Muscle of back (tissue), 11 donors: ENCODE data around the gene EDAR. TPM values are rescaled to one million over a fixed set of nuclear protein-coding genes. Genes with fewer than 3 reads are reported as not detected.

Source experiments
- DNase-seq, 3 donors: peaks; one replicate each; pipeline versions ENCODE4 v3.0.0 to v3.0.0-alpha.2; 2013
- polyA plus RNA-seq, 10 donors: library from polyadenylated mRNA; unstranded; fragments of 120-200 nt; gene quantifications; one replicate each; pipeline ENCODE4 v1.2.1, GENCODE V29; 2013; ENCODE audit not compliant: insufficient read length in 10 of 10

The EDAR gene
- polyA plus RNA-seq, 10 donors = 0.07 to 2.7 (median 0.11) TPM; not detected in 1

DNA sequence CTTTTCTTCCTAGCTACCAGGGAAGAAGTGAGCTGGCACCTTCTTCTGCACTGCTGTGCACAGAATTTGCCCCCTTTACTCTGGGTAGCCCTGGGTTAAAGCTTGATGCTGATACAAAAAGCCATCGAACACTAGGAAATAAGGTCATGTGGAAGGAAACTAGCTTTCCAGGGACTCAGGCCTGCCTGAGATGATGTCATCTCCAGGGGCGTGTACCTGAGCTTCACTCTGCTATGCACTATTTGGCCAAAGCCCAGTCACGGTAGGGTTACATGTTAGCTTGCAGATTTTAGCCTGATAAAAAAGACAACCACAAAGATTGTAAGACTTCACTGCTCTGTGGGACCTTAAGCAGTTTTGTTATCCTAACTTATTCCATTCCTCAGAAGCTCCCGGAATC is 20.4 kb downstream of the EDAR start:
- DNase-seq = peak in 1 of 3 donors; percentile 19

DNA sequence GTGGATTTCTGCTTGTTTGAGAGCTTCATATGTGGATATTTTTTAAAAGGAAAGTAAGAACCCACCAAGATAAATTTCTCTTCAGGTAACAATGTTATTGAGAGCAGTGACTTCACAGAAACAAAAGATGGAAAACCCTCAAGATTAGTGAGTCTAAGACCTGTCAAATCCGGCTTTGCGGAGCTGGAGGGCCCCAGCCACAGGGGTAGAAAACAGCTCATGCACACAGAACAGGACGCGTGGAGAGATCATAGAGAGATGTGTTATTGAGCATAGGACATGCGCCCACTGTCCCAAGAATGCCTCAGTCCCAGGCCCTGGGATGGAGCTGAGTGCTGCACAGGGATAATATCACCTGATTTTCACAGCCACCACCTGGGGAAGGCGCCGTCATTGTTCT is 21.3 kb downstream of the EDAR start:
- no peak for DNase-seq

DNA sequence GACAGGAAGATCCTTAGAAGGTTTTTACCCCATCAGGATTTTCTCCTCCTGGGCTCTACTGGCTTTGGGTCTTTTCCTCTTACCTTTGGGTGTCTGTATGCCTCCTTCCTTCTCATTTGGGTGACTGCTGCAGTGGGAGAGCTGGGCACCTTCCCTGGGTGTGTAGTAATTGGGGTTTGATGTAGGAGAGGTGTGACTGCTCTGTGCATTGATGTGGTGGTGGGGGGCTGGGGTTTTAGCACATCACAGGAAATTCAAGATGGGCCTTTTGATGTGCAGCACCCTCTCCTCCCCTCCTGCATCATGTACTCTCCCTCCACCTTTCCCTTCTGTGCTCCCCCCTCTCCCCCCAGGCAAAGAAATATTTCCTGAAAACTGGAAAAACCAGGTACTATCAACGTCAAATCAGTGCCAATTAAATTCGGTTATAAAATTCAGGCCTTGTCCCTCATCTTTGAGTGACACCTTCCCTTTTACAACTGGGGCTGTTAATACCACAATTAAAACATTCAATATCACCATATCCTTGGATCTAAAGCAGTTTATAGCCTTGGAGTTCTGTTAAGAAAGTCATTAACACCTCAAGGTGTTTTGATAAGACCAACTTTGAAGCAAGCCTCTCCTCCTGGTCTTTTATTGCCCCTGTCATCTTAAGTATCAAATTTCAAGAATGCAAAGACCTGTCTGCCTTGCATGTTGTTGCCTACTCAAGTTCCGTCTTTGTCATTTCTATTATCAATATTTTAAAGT is 23.3 kb downstream of the EDAR start:
- no peak for DNase-seq

DNA sequence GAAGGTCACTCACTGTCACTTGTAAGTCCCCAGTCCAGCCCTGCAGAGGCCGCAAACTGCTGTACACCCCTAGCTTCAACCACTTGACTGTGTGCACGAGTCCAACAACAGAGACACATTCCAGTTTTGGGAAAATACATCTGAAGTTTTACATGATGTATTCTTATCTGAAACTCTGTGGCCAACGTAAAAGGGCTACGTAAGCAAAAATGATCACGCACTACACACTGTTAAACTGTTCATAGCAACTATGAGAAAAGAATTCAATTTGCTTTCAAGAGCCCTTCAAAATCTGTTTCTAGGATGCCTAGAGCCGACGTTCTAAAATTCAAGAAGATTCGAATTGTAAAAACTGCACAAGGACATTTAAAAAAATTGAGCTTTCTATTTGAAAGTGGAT is 26.0 kb downstream of the EDAR start:
- DNase-seq = no peak

DNA sequence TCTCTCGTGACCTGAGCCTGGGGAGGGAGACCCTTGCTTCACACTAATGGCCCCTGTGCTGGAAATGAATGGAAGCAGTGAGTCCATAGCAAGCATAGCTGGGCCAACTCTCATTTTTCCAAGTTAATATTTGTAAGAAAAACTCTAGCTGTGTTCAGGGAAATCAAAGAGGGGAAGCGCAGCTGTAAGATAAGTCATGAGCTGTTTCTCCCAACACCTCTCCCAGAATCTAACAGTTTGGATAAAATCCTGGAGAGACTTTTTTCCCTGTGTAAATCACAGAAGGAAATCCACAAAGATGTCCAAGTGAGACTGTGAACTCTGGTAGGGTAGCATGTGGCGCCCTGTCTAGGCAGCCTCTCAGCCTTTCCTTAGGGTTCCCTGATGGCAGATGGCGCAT is 27.2 kb downstream of the EDAR start:
- no peak for DNase-seq

DNA sequence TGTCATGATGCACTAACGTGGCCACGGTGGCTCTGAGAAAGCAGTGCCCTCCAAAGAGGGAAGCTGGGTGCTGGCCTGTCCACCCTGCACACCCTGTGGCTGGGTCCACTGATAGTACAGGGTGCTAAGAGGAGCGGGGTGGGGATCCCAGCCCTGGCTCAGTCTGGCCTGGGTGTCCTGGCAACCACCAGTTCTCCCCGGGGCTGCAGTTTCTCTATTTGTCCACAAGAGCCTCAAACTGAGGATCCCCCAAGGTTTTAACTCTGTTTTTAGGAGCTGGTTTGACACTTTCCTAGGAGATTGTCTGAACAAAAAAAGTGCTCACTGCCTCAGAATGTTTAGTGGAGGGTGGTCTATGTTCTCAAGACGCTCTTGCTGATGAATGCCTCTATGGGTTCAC is 29.0 kb downstream of the EDAR start:
- no peak for DNase-seq

DNA sequence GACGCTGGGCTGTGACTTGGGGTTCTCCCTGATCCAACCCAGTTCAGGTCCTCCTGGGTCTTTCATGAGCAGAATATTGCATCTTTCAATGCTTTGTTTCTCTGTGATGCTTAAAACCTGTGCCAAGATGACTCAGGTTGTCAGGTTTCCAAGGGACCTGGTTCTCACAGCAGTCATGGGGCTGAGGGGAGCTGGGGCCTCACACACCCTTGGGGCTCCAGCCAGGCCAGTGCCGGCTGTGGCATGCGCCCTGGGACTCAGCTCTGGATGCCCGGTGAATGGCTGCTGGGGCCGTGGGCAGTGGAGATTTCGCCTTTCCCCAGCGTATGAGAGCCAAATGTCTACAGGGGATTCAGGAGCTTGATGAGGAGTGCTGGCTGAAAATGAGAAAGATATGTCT is 29.6 kb downstream of the EDAR start:
- no peak for DNase-seq

DNA sequence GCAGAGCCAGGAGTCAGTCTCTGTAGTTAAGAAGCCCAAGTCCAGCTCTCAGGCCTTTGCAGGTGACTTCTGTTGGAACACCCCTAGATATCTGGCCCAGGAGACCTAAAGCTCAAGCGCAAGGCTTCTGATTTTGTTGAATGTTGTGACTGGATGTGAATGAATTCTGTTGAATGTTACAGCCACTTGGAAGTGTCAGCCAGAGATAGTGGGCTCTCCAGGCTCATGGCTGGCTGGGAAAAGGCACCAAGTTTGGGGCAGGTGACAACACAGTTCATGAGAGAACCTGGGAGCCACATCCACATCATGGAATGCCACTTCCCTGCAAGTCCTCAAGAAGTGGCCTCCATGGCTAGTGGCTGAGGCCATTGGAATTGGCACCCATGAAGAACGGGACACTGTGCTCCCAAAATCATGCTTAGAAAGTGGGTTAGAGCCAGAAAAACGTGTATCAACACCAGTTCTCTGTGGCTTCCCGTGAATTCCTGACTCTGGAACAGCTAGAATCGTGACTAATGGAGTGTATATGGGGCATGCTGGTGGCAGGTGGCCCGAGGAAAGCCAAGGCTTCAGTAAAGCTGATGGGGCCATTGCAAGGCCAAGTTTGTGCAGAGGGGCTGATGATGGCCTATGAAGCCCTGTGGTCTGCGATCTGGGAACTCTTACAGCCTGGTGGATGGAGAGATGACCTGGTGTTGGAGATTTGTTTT is 30.2 kb downstream of the EDAR start:
- DNase-seq = no peak

DNA sequence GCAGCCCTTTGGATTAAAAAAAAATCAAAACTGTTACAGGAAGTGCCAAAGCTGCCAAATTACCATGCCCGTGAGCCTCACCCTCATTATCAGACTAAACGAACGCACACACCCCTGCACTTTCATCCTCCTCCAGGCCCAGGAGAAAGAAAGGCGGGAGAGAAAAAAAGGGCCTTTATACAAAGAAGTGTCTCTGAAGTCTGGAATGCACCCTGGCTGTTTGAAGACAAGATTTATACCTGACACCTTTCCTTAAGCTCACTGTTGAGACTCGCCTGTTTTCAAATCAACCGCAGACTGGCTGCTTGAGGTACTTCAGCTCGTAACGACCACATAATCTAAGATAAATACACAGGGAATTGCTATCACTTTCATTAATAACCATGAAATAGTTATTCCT is 31.0 kb downstream of the EDAR start:
- no peak for DNase-seq

DNA sequence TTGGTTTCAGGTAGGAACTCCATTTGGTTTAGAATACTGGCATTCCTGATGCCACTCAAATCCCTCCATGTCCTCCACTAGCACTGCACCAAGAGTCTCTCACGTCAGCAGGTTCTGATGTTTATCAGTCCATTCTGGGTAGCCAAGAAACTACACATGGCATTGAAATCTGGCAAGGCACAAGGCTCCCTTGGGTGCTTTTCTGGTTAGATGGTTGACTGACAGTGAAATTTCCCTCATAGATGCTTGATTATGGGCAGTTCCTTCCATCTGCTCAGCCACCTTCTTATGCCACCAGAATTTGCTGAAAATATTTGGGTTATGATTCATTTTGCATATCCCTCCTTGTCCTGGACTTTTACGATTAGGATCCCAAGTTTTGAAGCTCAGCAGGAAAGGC is 32.6 kb downstream of the EDAR start:
- no peak for DNase-seq

DNA sequence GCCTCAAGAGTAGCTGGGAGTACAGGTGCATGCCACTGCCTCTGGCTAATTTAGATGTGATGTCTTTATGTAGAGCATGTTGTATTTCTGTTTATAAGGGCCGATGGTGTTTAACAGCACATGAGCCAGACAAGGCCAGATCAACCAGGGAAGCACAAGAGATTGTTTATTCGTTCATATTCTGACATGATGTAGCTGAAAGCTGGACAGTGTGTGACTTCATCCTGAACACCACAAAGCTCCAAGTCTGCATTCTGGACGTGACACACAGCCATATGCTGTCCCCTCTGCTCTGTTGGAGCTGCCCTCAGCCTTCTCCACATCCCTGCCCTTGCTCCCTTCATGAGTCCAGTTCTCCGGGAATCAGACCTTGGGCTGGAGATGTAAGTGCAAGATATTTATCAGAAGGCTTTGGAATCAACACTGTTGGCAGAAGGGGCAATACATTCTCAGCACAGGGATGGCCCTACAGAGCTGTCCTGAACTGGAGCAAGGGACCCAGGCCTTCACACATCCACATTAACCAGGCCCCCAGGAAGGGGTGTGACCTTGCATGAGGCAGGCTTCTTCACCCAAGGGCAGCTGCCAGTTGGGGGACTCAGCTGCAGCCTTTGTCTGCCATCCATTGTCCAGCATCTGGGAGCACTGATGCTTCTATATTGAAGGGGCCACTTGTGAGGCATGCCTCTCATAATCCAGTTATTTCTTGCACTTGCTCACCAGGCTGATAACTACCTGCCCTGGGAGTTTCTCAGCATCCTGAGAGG is 38.5 kb downstream of the EDAR start:
- no peak for DNase-seq

DNA sequence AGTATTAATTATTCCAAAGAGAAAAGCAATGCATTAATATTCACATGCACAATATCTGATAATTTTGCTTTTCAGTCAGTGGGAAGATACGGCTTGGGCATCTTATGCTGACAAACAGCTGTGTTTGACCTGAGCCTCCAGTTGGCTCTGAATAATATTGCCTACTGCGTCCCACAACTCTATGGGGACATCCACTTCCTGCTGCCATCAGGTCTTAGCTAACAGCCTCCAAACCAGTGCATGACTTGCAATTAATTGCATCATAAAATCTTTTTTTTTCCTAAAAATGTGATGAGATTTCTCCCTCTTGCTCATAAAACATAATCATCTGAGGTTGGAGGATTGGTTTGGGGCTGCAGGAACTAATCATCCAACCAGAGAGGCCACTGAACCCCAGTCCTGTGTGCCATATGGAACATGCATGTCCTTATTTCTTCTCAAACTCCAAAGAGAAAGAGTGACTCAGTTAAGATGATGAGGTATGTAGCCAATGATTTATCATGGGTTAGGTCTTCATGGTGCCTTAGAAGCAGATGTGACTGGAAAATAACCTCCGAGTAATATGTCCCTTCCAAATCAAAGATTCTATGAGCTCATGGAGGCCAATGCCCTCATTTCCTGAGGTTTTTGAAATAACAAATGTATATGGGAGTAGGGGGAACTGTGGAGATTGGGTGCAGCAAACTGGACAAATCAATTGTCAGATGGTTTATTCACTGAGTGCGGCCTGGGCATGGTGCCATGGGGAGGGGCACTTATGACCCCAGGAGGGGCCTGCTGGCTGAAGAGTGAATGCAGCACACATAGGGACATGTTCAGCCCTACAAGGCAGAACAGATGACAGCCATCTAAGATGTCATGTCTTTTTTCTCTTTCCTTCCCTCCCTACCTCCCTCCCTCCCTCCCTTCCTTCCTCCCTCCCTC is 39.4 kb downstream of the EDAR start:
- no peak for DNase-seq

DNA sequence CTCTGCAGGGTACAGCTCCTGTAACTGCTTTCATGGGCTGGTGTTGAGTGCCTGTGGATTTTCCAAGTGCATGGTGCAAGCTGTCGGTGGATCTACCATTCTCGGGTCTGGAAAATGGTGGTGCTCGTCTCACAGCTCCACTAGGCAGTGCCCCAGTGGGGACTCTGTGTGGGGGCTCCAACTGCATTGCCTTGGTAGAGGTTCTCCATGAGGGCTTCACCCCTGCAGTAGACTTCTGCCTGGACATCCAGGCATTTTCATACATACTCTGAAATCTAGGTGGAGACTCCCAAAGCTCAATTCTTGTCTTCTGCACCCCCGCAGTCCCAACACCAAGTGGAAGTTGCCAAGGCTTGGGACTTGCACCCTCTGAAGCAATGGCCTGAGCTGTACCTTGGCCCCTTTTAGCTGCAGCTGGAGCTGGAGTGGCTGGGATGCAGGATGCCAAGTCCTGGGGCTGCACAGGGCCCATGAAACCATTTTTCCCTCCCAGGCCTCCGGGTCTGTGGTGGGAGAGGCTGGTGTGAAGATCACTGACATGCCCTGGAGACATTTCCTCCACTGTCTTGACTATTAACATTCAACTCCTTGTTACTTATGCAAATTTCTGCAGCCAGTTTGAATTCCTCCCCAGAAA is 41.6 kb downstream of the EDAR start:
- no peak for DNase-seq

DNA sequence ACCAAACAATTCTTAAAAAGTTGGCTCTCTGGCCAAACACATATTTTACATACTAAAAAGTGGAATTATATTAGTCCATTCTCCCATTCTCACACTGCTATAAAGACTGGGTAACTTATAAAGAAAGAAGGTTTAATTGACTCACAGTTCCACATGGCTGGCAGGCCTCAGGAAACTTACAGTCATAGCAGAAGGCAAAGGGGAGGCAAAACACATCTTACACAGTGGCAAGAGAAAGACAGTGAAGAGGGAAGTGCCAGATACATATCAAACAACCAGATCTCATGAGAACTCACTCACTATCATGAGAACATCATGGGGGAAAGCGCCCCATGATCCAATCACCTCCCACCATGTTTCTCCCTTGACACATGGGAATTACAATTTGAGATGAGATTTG is 42.6 kb downstream of the EDAR start:
- no peak for DNase-seq

DNA sequence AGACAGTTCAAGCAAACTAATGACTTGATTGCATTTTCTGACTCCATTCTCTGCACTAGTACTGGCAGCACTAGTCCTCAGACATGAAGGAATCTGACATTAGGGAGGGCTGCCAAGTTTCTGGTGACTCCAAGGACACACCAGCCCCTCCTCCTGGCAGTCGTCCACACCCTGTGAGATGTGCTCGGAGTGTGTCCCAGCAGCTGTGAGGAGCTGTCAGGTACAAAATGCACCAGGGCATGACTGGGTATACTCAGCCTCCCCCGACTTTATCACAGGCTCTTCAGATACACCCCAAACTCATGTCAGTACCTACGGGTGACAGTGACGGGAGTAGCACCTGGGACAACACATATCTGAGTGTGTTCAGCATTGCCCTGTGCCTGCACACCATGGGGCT is 43.1 kb downstream of the EDAR start:
- DNase-seq = peak; percentile 46 to 59 (median 55)

DNA sequence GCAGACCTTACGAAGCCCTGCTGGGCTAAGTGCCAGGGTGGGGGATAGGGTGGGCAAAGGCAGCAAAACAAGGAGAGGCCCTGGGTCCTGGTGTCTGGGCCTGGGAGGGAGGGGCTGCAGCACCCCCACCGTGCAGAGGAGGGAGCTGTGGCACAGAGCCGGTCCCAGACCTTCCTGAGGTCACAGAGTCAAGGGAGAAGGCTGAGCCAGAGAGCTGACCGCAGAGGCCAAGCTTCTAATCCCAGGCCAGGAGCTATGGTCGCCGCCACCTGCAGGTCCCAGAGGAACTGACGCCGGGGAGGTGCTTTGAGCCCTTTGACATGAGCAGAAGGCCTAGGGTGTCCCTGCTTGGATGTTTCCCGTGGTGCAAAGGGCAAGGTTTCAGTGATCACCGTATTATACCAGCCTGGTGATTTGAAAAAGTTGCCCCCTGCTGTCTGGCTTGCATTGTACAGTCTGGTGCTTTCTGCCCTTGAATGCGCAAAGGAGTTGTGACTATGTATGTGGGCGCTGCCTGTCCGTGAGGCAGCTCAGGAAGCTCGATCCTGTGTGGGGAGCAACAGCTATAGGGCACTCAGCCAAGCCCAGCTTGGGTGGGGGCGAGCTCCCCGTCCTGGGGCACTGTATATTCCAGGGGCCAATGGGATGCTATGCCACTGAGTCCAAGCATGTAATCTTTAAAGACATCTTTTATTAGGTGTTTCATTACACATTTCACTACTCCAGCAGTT is 44.3 kb downstream of the EDAR start:
- DNase-seq = no peak

DNA sequence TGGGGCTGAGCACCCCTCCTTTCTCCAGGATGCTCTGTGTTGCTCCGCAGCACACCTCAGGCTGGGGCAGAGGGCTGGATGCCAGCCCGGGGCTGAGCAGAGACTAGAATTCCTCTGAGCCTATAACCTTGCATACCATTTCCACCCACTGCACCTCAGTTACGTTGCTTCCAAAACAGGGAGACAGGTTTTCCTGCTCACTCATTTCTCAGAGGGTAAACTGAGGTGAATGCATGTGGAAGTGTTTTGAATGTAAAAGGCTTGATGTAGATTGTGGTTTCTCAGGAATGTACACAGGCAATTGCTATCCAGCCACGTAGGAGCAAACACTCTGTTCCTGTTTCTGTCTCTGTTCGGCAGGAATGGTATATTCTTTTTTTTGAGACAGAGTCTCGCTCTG is 45.3 kb downstream of the EDAR start:
- no peak for DNase-seq

DNA sequence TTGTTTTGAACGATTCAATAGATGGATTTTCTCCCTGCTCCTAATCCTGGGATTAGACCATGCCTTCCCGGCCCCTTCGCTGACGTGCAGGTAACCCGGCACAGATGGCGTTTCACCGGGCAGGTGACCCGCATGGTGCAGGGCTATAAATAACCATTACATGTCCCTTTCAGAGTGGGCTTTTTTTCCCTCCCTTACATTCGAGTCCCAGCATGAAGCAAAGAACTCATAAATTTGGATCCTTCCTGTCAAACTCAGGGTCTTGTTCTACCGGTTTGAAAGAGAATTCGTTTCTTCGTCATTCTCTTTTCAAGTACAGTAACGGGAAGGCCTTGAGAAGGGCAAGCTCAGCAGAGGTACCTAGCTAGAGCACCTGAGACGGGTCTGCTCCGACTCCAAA is 46.1 kb downstream of the EDAR start:
- DNase-seq = no peak

DNA sequence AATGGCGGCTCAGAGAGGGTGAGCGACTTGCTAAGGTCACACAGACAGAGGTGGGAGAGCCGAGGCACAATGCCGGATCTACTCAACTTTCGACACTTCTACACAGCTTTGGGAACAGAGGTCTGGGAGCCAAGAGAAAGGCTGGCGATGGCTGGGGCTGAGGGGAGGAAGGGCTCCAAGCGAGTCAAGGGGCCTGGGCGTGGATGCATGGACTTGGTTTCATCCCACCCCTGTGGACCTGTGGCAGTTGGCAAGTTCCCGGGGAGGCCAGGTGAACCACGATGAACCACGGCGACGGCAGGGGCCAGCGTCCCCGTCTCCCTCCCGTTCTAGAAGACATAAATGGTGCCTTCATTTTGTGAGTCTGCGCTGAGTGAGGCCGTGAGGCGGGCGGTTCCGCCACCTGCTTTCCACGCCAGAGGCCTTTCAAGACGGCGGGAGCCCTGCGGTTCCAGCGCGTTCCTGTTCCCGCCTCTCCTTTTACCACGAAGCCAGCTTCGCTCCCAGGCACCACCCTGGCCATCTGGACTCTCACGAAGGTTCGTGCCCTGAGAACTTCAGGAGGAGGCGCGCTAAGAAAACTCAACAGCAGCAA is 46.7 kb downstream of the EDAR start:
- DNase-seq = no peak

DNA sequence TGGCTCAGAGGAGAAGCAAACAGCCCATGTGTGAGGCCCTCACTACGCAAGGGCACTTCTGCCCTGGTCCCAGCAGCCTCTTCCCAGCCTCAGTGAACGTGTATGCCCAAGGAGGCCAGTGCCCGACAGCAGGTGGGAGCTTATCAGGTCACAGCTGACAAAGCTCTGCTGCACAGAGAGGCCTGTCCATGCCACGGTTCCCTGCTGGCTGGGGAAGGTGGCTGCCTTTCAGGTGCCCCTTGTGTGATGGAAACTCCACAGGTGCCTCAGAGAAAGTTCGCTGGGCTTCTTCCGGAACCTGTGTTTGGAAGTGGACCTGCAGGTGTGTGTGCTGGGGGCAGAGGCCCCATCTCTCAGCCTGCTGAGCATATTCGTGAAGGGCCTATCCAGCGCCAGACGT is 47.3 kb downstream of the EDAR start:
- DNase-seq = no peak
